HEK293T (cell line): Measurements from ENCODE around the gene ABTB1.

Experiments used
- BHLHE40 ChIP-seq: fragments of 450-650 bp; IDR thresholded peaks from 2 replicates; pipeline ENCODE4 v1.6.1; 2016; ENCODE audit warnings: mild to moderate bottlenecking, moderate library complexity, borderline replicate concordance
- CTBP1 ChIP-seq: fragments of 450-650 bp; IDR thresholded peaks from 2 replicates; pipeline ENCODE4 v1.6.1; 2016; ENCODE audit warnings: borderline replicate concordance
- ELF4 ChIP-seq: fragments of 450-650 bp; IDR thresholded peaks from 2 replicates; pipeline ENCODE4 v1.6.1; 2017; ENCODE audit warnings: antibody characterized with exemption
- FOXA1 ChIP-seq: fragments of 450-650 bp; IDR thresholded peaks from 2 replicates; pipeline ENCODE4 v1.6.1; 2016; ENCODE audit warnings: mild to moderate bottlenecking
- FOXK2 ChIP-seq: fragments of 450-650 bp; IDR thresholded peaks from 2 replicates; pipeline ENCODE4 v1.6.1; 2016; ENCODE audit warnings: mild to moderate bottlenecking
- FOXM1 ChIP-seq: fragments of 450-650 bp; IDR thresholded peaks from 2 replicates; pipeline ENCODE4 v1.6.1; 2017; ENCODE audit warnings: mild to moderate bottlenecking, borderline replicate concordance
- HDGF ChIP-seq: fragments of 450-650 bp; IDR thresholded peaks from 2 replicates; pipeline ENCODE4 v1.6.1; 2017; ENCODE audit warnings: antibody characterized with exemption, borderline replicate concordance
- SP1 ChIP-seq: fragments of 450-650 bp; IDR thresholded peaks from 2 replicates; pipeline ENCODE4 v1.6.1; 2017
- TARDBP ChIP-seq: fragments of 450-650 bp; IDR thresholded peaks from 2 replicates; pipeline ENCODE4 v1.6.1; 2016
- ZNF384 ChIP-seq: fragments of 450-650 bp; IDR thresholded peaks from 2 replicates; pipeline ENCODE4 v1.6.1; 2016
- TF ChIP-seq, protein P1 (sequence below): fragments of 450-650 bp; IDR thresholded peaks from 2 replicates; pipeline ENCODE4 v1.6.1; 2016

DNA sequence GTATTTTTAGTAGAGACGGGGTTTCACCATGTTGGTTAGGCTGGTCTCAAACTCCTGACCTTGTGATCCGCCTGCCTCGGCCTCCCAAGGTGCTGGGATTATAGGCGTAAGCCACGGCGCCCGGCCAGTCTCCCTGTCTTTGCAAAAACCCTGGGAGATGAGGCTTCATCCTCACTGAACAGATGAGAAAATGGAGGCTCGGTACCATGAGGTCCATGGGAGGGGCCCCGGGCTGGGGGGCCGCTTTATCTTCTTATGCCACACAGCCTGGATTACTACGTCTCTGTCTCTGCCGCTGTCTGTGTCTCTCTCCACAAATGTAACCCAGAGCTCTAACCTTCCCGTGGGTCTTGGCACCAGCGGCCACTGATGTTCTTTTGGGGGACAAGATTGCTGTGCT, 39.1 kb downstream of the ABTB1 start:
- TF ChIP-seq CTBP1 (no peak), FOXK2 (no peak), HDGF (no peak), SP1 (no peak), FOXM1 (no peak), ZNF384 (no peak), FOXA1 (no peak), ELF4 (no peak), TARDBP (no peak), BHLHE40 (no peak)
- TF ChIP-seq, protein P1, sequence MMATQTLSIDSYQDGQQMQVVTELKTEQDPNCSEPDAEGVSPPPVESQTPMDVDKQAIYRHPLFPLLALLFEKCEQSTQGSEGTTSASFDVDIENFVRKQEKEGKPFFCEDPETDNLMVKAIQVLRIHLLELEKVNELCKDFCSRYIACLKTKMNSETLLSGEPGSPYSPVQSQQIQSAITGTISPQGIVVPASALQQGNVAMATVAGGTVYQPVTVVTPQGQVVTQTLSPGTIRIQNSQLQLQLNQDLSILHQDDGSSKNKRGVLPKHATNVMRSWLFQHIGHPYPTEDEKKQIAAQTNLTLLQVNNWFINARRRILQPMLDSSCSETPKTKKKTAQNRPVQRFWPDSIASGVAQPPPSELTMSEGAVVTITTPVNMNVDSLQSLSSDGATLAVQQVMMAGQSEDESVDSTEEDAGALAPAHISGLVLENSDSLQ, result no peak
